NCI-H524 treated with DMSO at 0.1 percent for 48 hours (cell line): Measurements from ENCODE around the gene CTSA.

Experiments used
- DNase-seq: peaks from one replicate; lab custom pipeline; 2025; lab: John Stamatoyannopoulos, UW

CTSA gene

GRCh38 chr20:45890985-45891983, at the start of gene CTSA, which contains the start of gene NEURL2:
Gene CTSA, plus strand, starts transcription at chr20:45891335. Its CDS starts 234 bp downstream, at chr20:45891569.
Gene NEURL2, minus strand, starts transcription at chr20:45891208. Its CDS starts 217 bp downstream, at chr20:45890991.
- DNase-seq: no peak

DNA sequence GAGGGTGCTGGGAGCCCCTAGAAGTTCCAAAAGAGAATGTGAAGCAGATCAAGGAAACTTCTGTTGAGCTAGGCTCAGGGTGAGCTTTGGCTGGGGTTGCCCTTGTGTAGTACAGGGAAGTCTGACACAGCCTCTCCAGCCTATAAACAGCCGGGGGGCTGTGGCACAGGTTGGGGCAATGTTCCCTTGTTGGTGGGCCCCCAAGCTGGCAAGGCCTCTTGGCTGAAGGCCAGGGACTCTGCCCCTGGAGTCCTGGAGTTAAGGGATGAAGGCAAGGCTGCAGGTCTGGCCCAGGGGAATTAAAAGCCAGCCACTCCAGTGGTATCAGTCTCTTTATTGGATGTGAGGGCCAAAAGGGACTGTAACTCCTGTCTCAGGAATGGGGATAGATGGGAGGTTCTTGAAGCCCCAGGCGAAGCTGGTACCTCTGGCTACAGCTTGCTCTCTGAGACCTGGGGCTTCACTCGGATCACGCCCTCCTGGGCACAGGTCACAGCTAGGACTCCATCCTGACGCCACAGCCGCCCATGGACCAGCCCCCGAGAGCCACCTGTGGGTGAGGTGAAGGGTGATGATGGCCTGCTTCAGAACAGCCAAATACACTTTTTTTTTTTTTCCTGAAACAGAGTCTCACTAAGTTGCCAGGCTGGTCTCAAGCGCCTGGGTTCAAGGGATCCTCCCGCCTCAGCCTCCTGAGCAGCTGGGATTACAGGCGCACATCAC, 49.6 kb upstream of the CTSA start:
- DNase-seq: no peak

DNA sequence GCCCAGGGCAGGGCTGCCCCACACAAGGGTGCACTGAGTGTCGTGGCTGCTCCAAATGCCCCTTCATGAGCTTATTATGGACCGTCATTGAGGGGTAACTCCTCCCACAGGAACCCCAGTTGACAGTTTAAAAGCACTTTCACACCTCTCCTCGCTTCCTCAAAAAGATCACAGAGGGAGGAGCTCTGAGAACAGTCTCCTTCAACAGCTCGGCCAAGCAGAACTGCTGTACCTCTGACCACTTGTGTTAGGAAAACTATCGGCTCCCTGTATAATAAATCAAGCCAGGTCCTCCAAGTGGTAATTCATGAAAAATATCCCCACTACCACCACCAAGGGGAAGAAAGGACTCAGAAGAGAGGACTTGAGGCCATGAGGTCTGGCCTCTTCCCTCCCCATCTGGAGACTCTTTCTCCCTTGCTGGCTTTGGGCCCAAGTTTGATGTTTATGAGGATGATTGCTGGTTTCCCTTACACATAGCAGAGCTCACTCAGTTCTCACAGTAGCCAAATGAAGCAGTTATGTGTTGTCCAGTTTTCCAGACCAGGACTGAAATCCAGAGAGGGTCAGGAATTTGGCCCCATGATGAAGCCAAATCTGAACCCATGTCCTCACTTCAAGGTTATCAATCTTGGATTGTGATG, 48.8 kb upstream of the CTSA start:
- DNase-seq: no peak

- DNase-seq: no peak
These were observed 47.6 kb upstream of the CTSA start for GRCh38 chr20:45843506-45843905.

GRCh38 chr20:45845452-45845851, 45.7 kb upstream of the CTSA start:
- DNase-seq: no peak

GRCh38 chr20:45848421-45848820, 42.7 kb upstream of the CTSA start:
- no peak for DNase-seq

GRCh38 chr20:45848969-45849582, 42.1 kb upstream of the CTSA start:
- DNase-seq: no peak

DNA sequence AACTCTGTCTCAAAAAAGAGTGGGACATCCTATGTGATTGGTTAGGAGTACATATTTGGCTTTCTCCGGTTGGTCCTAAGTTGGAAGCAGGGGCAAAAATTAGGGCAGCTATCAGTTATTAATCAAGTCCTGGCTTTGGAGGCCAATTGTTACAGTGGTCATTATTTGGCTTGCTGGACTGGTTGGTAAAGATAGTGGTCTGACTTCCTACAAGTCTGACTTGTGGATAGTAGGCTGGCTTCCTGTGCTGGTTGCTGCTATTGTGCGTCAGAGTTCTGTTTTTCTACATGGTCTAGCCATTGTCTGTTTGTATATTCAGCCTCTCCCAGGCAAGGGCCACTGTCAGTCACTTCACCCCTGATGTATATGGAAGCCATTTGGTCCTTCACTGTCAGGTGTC, 40.9 kb upstream of the CTSA start:
- DNase-seq: no peak

GRCh38 chr20:45850926-45851325, 40.2 kb upstream of the CTSA start:
- DNase-seq: no peak

- no peak for DNase-seq
These were observed 39.6 kb upstream of the CTSA start for GRCh38 chr20:45851501-45851900.

DNA sequence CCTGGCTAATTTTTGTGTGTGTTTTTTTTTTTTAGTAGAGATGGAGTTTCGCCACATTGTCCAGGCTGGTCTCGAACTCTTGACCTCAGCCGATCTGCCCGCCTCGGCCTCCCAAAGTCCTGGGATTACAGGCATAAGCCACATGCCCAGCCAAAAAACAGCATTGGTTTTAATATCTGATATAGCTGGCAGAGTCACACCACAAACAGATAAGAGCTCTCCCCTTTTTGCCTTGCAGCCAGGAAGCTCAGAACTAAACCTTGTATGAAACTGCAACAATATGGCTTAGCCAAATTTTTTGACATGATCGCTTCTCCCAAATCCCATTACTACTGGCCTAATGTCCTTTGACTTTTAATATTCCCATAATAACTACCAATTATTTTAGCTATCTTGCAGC, 38.8 kb upstream of the CTSA start:
- no peak for DNase-seq

DNA sequence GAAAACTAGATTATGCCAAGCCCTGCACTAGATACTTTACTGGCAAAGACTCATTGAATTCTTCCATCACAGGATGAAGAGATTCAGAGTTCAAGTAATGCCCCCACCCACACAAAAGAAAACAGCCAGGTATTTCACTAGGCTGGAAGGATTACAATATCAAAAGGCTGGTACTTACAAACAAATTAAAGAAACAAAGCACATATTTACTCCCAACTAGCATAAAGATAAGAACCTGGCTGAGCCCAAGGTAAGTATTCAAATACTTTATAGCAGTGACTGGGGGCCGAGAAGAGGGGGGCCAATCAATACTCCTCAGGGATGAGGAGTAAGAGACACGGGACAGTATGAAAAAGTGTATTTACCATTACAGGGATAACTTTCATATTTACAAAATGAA, 37.7 kb upstream of the CTSA start:
- DNase-seq: no peak

DNA sequence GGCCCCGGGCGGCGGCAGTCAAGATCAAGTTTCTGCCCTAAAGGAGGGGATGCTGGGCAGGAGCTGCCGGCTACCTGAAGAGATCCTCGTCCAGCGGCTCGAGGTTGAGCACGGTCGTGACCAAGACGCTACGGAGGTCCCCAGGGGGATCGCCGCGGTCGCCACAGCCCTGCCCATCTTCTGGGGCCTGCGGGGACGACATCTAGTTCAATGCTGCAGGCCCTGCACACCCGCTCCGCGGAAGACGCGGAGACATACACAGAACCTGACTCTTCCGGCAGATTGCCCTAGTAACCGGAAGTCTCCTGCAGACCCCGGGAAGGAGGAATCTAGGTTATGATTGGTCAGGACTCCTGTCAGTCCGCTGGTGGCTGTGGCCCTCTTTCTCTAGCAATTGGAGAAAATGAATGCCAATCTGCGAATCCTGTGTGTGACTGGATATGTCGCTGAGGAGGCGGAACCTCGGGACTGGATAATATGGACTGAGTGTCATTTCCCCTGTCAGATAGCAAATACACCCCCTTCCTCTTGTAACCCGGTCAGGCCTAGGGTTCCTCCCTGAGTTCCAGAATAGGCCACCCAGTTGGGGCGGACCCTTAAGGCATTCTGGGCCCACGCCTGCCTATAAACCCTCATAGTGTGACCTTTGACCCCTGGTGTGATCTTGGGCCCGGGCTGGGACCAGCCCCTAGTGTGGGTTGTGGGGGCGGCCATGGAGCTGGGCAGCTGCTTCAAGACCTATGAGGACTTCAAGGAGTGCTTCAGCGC, 33.8 kb upstream of the CTSA start, which contains the start of the genes ACOT8 and ZSWIM3:
Gene ACOT8 (minus strand): TSS at position 279 of the 768 bp plus-strand sequence. CDS start 77 bp downstream, at position 202.
Gene ZSWIM3 (plus strand): TSS at position 501 of the 768 bp plus-strand sequence. CDS start 212 bp downstream, at position 713.
- peak; percentile 96 for DNase-seq

- DNase-seq: no peak
These were observed 33.3 kb upstream of the CTSA start for GRCh38 chr20:45857882-45858216.

DNA sequence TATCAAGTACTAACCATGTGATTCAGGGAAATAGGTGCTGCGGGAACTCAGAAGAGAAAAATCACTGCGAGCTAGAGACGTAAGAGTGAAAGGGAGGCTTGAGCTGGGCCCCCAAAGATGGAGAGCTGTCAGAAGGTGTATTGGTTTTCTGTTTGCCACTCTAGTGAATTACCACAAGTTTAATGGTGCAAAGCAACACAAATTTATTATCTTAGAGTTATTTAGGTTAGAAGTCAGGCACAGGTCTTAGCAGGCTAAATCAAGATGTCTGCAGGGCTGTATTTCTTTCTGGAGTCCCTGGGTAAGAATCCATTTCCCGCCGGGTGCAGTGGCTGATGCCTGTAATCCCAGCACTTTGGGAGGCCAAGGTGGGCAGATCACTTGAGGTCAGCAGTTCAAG, 31.2 kb upstream of the CTSA start:
- no peak for DNase-seq

DNA sequence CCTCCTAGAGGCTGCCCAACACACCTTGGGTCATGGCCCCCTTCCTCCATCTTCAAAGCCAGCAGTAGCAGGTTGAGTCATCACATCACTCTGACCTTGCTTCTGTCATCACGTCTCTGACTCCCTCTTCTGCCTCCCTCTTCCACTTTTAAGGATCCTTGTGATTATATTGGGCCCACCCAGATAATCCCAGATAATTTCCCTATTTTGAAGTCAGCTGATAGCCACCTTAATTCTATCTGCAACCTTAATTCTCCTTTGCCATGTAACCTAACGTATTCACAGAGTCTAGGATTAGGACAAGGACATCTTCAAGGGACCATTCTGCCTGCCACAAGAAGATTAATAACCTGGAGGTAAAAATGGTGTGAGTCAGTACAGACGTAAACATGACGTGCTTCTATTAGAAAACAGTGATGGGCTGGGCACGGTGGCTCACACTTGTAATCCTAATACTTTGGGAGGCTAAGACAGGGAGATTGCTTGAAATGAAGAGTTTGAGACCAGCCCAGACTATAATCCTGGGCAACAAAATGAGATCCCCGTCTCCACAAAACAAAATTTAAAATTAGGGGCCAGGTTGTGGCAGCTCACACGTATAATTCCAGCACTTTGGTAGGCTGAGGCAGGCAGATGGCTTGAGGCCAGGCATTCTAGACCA, 30.4 kb upstream of the CTSA start:
- no peak for DNase-seq

GRCh38 chr20:45861221-45862075, 29.7 kb upstream of the CTSA start:
- DNase-seq: no peak

- DNase-seq: no peak
These were observed 27.3 kb upstream of the CTSA start for GRCh38 chr20:45863543-45864470.
